Uterus (tissue), 4 donors: Measurements from ENCODE around the gene ABCB8. TPM values are rescaled to one million over a fixed set of nuclear protein-coding genes. Genes with fewer than 3 reads are reported as not detected.

Source experiments
- DNase-seq, 2 donors: peaks; one replicate each; pipeline ENCODE4 v3.0.0-alpha.2; 2019 to 2020
- H3K27ac ChIP-seq, 2 donors: fragments of 200-600 bp; sonication (generic); 1 replicate in 1 of 2; 2 replicates in 1 of 2; pipeline ENCODE4 v1.5.1; 2016 to 2018
- H3K27me3 ChIP-seq, 2 donors: fragments of 200-600 bp; sonication (generic); one replicate each; pipeline ENCODE4 v1.5.1; 2018 to 2019; ENCODE audit warnings: control low read depth in 1 of 2
- H3K36me3 ChIP-seq, 2 donors: fragments of 200-600 bp; sonication (generic); one replicate each; pipeline ENCODE4 v1.5.1; 2019; ENCODE audit warnings: control low read depth in 1 of 2
- H3K4me1 ChIP-seq, 2 donors: fragments of 200-600 bp; sonication (generic); one replicate each; pipeline ENCODE4 v1.5.1; 2018 to 2019; ENCODE audit warnings: control low read depth in 1 of 2
- H3K4me3 ChIP-seq, 2 donors: fragments of 200-600 bp; sonication (generic); 1 replicate in 1 of 2; 2 replicates in 1 of 2; pipeline ENCODE4 v1.5.1; 2018 to 2019; ENCODE audit warnings: mild to moderate bottlenecking in 1 of 2
- H3K9me3 ChIP-seq, 2 donors: fragments of 200-600 bp; sonication (generic); one replicate each; pipeline ENCODE4 v1.5.1; 2019; ENCODE audit warnings: control low read depth in 1 of 2
- CTCF ChIP-seq, 4 experiments: fragments of 200-600 bp in 2 of 4; fragments of 450-650 bp in 2 of 4; sonication (generic) in 2 of 4; IDR thresholded peaks; one replicate each; pipeline ENCODE4 v1.5.1; 2016 to 2019; ENCODE audit warnings: antibody characterized with exemption in 4 of 4, mild to moderate bottlenecking in 2 of 4, moderate library complexity in 1 of 4
- POLR2A ChIP-seq, 2 donors: fragments of 450-650 bp; IDR thresholded peaks; one replicate each; pipeline ENCODE4 v1.6.1; 2016; ENCODE audit warnings: antibody characterized with exemption in 2 of 2, mild to moderate bottlenecking in 1 of 2, moderate library complexity in 1 of 2
- intact Hi-C: fragments of 100-400 bp; cut with DNase I; formaldehyde crosslinking; loops from one replicate; pipeline ENCODE4 v1.15.1; 2023; ENCODE audit warnings: low total_unique reads
- total RNA-seq, 4 donors: library from RNA; depleted of rRNA in 3 of 4; stranded (reverse); fragments of >200 nt in 3 of 4; gene quantifications; one replicate each; pipeline versions ENCODE4 v1.1.0 to v1.2.4, GENCODE V29; 2014 to 2023
- donor health status: DM: yes; HTN: yes; CAD: no.

ABCB8 gene
- total RNA-seq, 4 donors from 2014 or later, result 18.7 to 54.3 (median 26.0) TPM

GRCh38 chr7:150983893-150984368, 44.3 kb upstream of the ABCB8 start:
- intact Hi-C loops, result no loop called here
- TF ChIP-seq CTCF (IDR thresholded peaks at IDR 0.05), result no peak
- no peak for TF ChIP-seq POLR2A (IDR thresholded peaks at IDR 0.05)
- Histone ChIP-seq H3K4me1 (peaks cover 0 to 14% of the 10 kb centered on the region in 2 donors), H3K27me3 (no peaks in the 10 kb centered on the region), H3K4me3 (no peak overlapping the region), H3K27ac (no peak overlapping the region), H3K36me3 (no peaks in the 10 kb centered on the region), H3K9me3 (no peaks in the 10 kb centered on the region)
- no peak for DNase-seq

- H3K4me3 ChIP-seq, result no peak overlapping the region
- H3K36me3 ChIP-seq, result no peaks in the 10 kb centered on the region
- peaks cover 0 to 10% of the 10 kb centered on the region in 2 donors for H3K4me1 ChIP-seq
- DNase-seq, result peak in 1 of 2 donors; percentile 62
- TF ChIP-seq CTCF (IDR thresholded peaks at IDR 0.05) (peak; percentile 50 to 64 (median 53)), POLR2A (IDR thresholded peaks at IDR 0.05) (no peak)
- no peaks in the 10 kb centered on the region for H3K9me3 ChIP-seq
- no peaks in the 10 kb centered on the region for H3K27me3 ChIP-seq
- no peak overlapping the region for H3K27ac ChIP-seq
- intact Hi-C loops, result no loop called here
Observed at GRCh38 chr7:150986099-150986512, 42.1 kb upstream of the ABCB8 start.

GRCh38 chr7:150986556-150986955, 41.7 kb upstream of the ABCB8 start:
- H3K9me3 ChIP-seq, result no peaks in the 10 kb centered on the region
- H3K4me1 ChIP-seq, result peaks cover 0 to 10% of the 10 kb centered on the region in 2 donors
- no peaks in the 10 kb centered on the region for H3K27me3 ChIP-seq
- no peak for DNase-seq
- intact Hi-C loops, result no loop called here
- H3K36me3 ChIP-seq, result no peaks in the 10 kb centered on the region
- H3K27ac ChIP-seq, result no peak overlapping the region
- TF ChIP-seq CTCF (IDR thresholded peaks at IDR 0.05) (no peak), POLR2A (IDR thresholded peaks at IDR 0.05) (no peak)
- no peak overlapping the region for H3K4me3 ChIP-seq

GRCh38 chr7:150988230-150989226, 39.7 kb upstream of the ABCB8 start:
- no peaks in the 10 kb centered on the region for H3K27me3 ChIP-seq
- no peaks in the 10 kb centered on the region for H3K36me3 ChIP-seq
- TF ChIP-seq CTCF (IDR thresholded peaks at IDR 0.05) (peak; percentile 85 to 92 (median 88)), POLR2A (IDR thresholded peaks at IDR 0.05) (no peak)
- H3K27ac ChIP-seq, result peak overlapping the region; percentile 54 to 65
- DNase-seq, result peak; percentile 65 to 71
- intact Hi-C loops, result no loop called here
- H3K9me3 ChIP-seq, result no peaks in the 10 kb centered on the region
- H3K4me1 ChIP-seq, result peaks cover 0 to 10% of the 10 kb centered on the region in 2 donors
- no peak overlapping the region for H3K4me3 ChIP-seq

- intact Hi-C loops, result no loop called here
- Histone ChIP-seq H3K4me1 (peaks cover 0 to 10% of the 10 kb centered on the region in 2 donors), H3K9me3 (no peaks in the 10 kb centered on the region), H3K4me3 (no peak overlapping the region), H3K27me3 (no peaks in the 10 kb centered on the region), H3K27ac (peak overlapping the region; percentile 54 to 65), H3K36me3 (no peaks in the 10 kb centered on the region)
- DNase-seq, result no peak
- no peak for TF ChIP-seq POLR2A (IDR thresholded peaks at IDR 0.05)
- TF ChIP-seq CTCF (IDR thresholded peaks at IDR 0.05), result no peak
Observed at GRCh38 chr7:150989456-150989855, 38.8 kb upstream of the ABCB8 start.
